ENCODE data around the gene PDE6B. TPM values are rescaled to one million over a fixed set of nuclear protein-coding genes. Genes with fewer than 3 reads are reported as not detected.

PDE6B gene
- total and polyA plus RNA-seq, 10 donors = 4.4 to 19.8 (median 11.8) TPM

DNA sequence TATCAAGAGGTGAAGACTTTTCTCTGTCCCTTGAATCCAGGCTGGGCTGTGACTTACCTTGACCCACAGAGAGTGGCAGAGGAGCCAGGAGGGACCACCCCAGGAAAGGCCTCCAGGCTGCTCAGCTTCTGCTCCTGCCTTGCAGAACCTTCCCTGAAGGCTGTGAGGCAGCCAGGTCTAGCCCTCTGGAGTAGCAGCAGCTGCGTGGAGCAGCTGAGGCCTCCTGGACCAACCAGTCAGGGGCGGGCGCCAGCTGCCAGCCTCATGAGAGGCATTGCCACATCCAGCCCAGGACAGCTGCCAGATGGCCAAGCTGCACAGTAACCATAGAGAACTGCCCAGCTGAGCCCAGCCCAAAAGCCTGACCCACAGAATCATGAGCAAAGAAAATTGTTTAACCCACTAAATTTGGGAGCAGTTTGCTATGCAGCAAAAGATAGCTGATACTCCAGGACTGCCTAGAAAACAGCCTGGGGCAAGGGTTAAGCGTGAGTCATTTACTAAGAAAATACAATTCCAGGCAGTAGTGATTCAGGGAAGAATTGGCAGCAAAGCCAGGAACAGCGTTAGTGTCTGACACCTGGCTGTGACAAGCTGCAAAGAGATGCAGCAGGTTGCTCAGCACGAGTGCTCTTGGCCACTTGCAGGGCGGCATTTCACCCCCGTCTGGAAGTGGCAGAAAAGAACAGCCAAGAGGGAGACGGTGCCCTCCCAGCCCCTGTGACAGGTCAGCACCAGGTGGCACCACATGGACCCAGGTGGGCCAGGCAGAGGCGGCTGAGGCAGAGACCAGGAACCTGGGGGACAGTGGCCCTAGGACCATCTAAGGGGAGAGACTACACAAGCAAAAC lies 14.7 kb upstream of the PDE6B start:
- no peak overlapping the region for H3K27ac ChIP-seq
- intact Hi-C loops (cut with DNase I; ENCODE audit: low total_unique reads) = no loop called here
- no peaks in the 10 kb centered on the region for H3K4me1 ChIP-seq
- DNase-seq = peak; percentile 70
- H3K9me3 ChIP-seq = no peaks in the 10 kb centered on the region
- H3K27me3 ChIP-seq (replicated peaks in 1 of 7) = peaks cover 0 to 47% (median 0%) of the 10 kb centered on the region in 7 donors
- H3K36me3 ChIP-seq = no peaks in the 10 kb centered on the region
- no peak for TF ChIP-seq CTCF (IDR thresholded peaks at IDR 0.05 in 8 of 11, conservative IDR thresholded peaks at IDR 0.05 in 3 of 11)
- TF ChIP-seq POLR2AphosphoS5 (IDR thresholded peaks at IDR 0.05) = no peak
- TF ChIP-seq POLR2A (IDR thresholded peaks at IDR 0.05) = no peak
- WGBS, 5 donors = 51 to 76% (median 63%) methylated on average over 7 to 10 of the region's 10 CpGs
- H3K4me3 ChIP-seq = no peak overlapping the region

DNA sequence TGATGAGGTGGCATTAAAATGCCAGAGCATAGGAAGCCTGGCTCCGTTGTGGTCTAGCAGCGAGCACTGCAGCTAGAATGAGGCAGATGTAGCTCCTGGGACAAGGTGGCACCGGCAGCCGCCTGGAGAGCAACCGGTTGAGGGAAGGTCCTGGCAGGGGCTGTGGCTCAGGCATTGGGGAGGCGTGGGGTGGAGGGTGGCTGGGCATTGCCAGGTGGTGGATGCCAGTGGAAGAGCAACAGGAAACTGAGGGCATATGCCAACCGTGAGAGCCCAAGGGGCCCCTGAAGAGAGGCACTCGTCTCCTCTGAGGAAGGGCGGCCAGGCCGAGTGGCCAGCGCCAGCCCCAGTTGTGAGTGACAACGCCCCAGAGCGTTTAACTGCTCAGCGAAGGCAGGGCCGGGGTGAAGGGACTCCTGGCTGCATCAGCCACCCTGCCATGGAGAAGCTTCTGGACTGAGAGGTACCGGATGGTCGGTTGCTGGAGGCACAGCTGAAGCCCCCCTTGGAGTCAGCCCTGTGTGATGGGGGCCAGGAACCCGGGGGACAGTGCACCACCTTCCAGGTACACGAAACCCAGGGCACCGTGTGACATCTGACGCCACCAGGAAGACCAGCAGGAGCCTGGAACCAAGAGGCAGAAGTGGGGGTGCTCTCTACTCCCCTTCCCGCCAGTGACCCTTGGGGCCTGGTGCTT lies 13.2 kb upstream of the PDE6B start:
- 73 to 81% (median 79%) methylated on average over 13 to 22 of the region's 22 CpGs for WGBS, 5 donors

DNA sequence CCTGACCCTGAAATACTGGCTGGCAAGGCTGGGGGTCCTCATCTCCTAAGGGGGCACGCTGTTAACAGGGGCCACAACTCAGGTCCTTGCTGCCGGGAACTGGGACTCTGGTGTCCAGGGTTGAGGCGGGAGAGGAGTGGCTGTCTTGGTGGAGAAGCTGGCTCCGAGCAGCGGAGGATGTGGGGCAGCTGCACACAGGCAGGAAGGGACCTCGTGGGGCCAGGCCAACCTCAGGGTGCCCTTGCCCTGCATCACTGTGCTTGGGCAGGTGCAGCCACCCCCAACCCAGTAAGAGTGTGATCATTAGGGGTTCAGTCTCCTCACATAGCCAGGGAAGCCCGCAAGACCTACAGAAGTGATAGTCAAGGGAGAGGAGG lies 12.6 kb upstream of the PDE6B start:
- intact Hi-C loops (cut with DNase I; ENCODE audit: low total_unique reads) = no loop called here
- Histone ChIP-seq H3K4me3 (no peak overlapping the region), H3K4me1 (no peaks in the 10 kb centered on the region), H3K27ac (no peak overlapping the region), H3K9me3 (no peaks in the 10 kb centered on the region), H3K27me3 (replicated peaks in 1 of 7) (peaks cover 0 to 50% (median 0%) of the 10 kb centered on the region in 7 donors), H3K36me3 (no peaks in the 10 kb centered on the region)
- 78 to 89% (median 82%) methylated on average over 7 of the region's 7 CpGs for WGBS, 5 donors
- peak; percentile 53 for DNase-seq
- no peak for TF ChIP-seq CTCF (IDR thresholded peaks at IDR 0.05 in 8 of 11, conservative IDR thresholded peaks at IDR 0.05 in 3 of 11)
- no peak for TF ChIP-seq POLR2AphosphoS5 (IDR thresholded peaks at IDR 0.05)
- TF ChIP-seq POLR2A (IDR thresholded peaks at IDR 0.05) = no peak

More for the DNA sequence above, 13.2 kb upstream of the PDE6B start:
- no peak overlapping the region for H3K4me3 ChIP-seq
- intact Hi-C loops (cut with DNase I; ENCODE audit: low total_unique reads) = no loop called here
- H3K27ac ChIP-seq = no peak overlapping the region
- H3K27me3 ChIP-seq (replicated peaks in 1 of 7) = peaks cover 0 to 47% (median 0%) of the 10 kb centered on the region in 7 donors
- TF ChIP-seq CTCF (IDR thresholded peaks at IDR 0.05 in 8 of 11, conservative IDR thresholded peaks at IDR 0.05 in 3 of 11) (no peak), POLR2AphosphoS5 (IDR thresholded peaks at IDR 0.05) (no peak), POLR2A (IDR thresholded peaks at IDR 0.05) (no peak)
- DNase-seq = peak; percentile 56
- no peaks in the 10 kb centered on the region for H3K4me1 ChIP-seq
- no peaks in the 10 kb centered on the region for H3K9me3 ChIP-seq
- H3K36me3 ChIP-seq = no peaks in the 10 kb centered on the region

- no peak for TF ChIP-seq CTCF (IDR thresholded peaks at IDR 0.05 in 8 of 11, conservative IDR thresholded peaks at IDR 0.05 in 3 of 11)
- TF ChIP-seq POLR2AphosphoS5 (IDR thresholded peaks at IDR 0.05) = no peak
- no peak for TF ChIP-seq POLR2A (IDR thresholded peaks at IDR 0.05)
- Histone ChIP-seq H3K4me3 (no peak overlapping the region), H3K9me3 (no peaks in the 10 kb centered on the region), H3K4me1 (no peaks in the 10 kb centered on the region), H3K27ac (no peak overlapping the region), H3K27me3 (replicated peaks in 1 of 7) (peaks cover 0 to 54% (median 0%) of the 10 kb centered on the region in 7 donors), H3K36me3 (no peaks in the 10 kb centered on the region)
- WGBS, 5 donors = 79 to 93% (median 87%) methylated on average over 4 to 9 of the region's 9 CpGs
- intact Hi-C loops (cut with DNase I; ENCODE audit: low total_unique reads) = no loop called here
- DNase-seq = peak; percentile 60
Measured at GRCh38 chr4:613126-613525, 12.2 kb upstream of the PDE6B start.
